Astrocyte of the hippocampus (primary cell): ENCODE results near the gene GSTA2.
"Not testable (repeated sequence)": the region's sequence is repeated elsewhere in the genome, so short reads cannot be mapped to it uniquely, and the experiment has no call there.

Experiments used
- DNase-seq: peaks from one replicate; pipeline ENCODE4 v3.0.0; 2011; ENCODE audit warnings: low read depth, low spot score

Gene GSTA2

GRCh38 chr6:52760105-52760765 is 3.0 kb downstream of the GSTA2 start:
- DNase-seq, result no peak

GRCh38 chr6:52759085-52759484 is 4.2 kb downstream of the GSTA2 start:
- peak; percentile 13 for DNase-seq

GRCh38 chr6:52757651-52758338 is 5.5 kb downstream of the GSTA2 start:
- peak; percentile 81 for DNase-seq

- DNase-seq, result no peak
These were observed 8.8 kb downstream of the GSTA2 start for GRCh38 chr6:52754443-52754842.

GRCh38 chr6:52753137-52753536 is 10.1 kb downstream of the GSTA2 start:
- not testable (repeated sequence) for DNase-seq

- DNase-seq, result no peak
These were observed 11.0 kb downstream of the GSTA2 start for GRCh38 chr6:52752310-52752709.

GRCh38 chr6:52749556-52750152 is 13.6 kb downstream of the GSTA2 start:
- no peak for DNase-seq

- peak; percentile 51 for DNase-seq
These were observed 16.0 kb downstream of the GSTA2 start for GRCh38 chr6:52747301-52747700.

GRCh38 chr6:52746213-52746612 is 17.1 kb downstream of the GSTA2 start:
- no peak for DNase-seq

- no peak for DNase-seq
These were observed 17.5 kb downstream of the GSTA2 start for GRCh38 chr6:52745764-52746201.

GRCh38 chr6:52741872-52742271 is 21.4 kb downstream of the GSTA2 start:
- no peak for DNase-seq

GRCh38 chr6:52739627-52740026 is 23.6 kb downstream of the GSTA2 start:
- DNase-seq, result no peak

- no peak for DNase-seq
These were observed 24.1 kb downstream of the GSTA2 start for GRCh38 chr6:52739134-52739533.

- DNase-seq, result no peak
These were observed 27.1 kb downstream of the GSTA2 start for GRCh38 chr6:52736145-52736544.

GRCh38 chr6:52735071-52735470 is 28.2 kb downstream of the GSTA2 start:
- no peak for DNase-seq

- no peak for DNase-seq
These were observed 29.2 kb downstream of the GSTA2 start for GRCh38 chr6:52734072-52734471.

- no peak for DNase-seq
These were observed 30.1 kb downstream of the GSTA2 start for GRCh38 chr6:52733172-52733571.

- peak; percentile 35 for DNase-seq
These were observed 31.6 kb downstream of the GSTA2 start for GRCh38 chr6:52731719-52732118.

GRCh38 chr6:52729576-52729975 is 33.7 kb downstream of the GSTA2 start:
- no peak for DNase-seq

GRCh38 chr6:52728394-52728793 is 34.9 kb downstream of the GSTA2 start:
- peak; percentile 66 for DNase-seq

GRCh38 chr6:52727908-52728307 is 35.4 kb downstream of the GSTA2 start:
- DNase-seq, result no peak

GRCh38 chr6:52726741-52727535 is 36.3 kb downstream of the GSTA2 start:
- DNase-seq, result no peak
